Measurements from ENCODE around the gene DSTN. TPM values are rescaled to one million over a fixed set of nuclear protein-coding genes. Genes with fewer than 3 reads are reported as not detected.
A peak's percentile ranks its signal among the peaks of the same experiment; 100 is the strongest.

DSTN gene
- total RNA-seq, 1 experiment from 2014 or later, result 412 TPM

DNA sequence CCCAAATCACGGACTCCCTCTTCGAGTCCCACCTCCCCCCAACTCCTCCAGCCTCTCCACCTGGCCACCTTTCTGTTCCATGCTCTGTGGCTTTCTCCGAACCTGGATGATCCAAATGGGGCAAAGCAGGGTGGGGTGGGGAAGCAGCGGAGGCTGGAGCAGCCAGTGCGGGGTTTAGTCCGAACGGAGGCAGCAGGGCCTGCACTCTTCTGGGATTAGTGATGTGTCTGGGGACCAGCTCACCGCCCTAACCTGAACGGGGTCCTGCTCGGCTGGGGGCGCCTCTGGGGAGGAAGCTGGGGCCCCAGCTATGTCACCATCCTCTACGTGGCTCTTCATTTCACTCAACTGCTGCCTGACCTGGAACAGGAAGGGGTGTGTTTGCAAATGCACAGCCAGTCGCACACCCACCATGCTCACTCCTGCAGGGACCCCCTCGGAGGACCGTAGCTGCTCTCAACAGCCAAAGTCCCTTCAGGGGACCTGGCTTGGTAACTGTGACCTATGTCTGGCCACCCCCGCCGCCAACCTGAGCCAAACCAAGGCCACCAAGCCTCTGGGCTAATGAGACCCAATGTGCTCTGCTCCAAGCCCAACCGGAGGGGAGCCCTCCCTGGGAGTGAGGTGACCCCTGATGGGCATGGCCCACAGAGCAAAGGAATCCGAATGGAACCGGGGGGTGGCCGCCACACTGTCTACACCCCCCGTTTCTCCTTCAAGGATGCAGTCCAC, 46.8 kb downstream of the DSTN start:
- Histone ChIP-seq H3K36me3 (ENCODE audit: control insufficient read depth, insufficient read depth, low read length) (no peaks in the 10 kb centered on the region; the same call in 1 of the 2 replicates), H3K4me3 (ENCODE audit: low read depth in 2 of 2, low read length in 2 of 2) (no peak overlapping the region), H3K27ac (ENCODE audit: low read length) (no peak overlapping the region), H3K27me3 (ENCODE audit: control insufficient read depth, insufficient read depth, low read length) (no peaks in the 10 kb centered on the region), H3K4me1 (ENCODE audit: control insufficient read depth, insufficient read depth, low read length) (peaks cover 39% of the 10 kb centered on the region), H3K9me3 (ENCODE audit: control insufficient read depth, insufficient read depth, low read depth, low read length) (no peaks in the 10 kb centered on the region)
- in situ Hi-C loops (cut with HindIII; ENCODE audit: low pct_unique_long_range_greater_than_20kb, low sequenced_read_pairs), result no loop called here
- intact Hi-C loops (cut with micrococcal nuclease; ENCODE audit: unreplicated experiment), result loop anchor here (1.0 to 2.0 kb wide), 2 partner anchors 80 to 111 kb away; no protein-coding TSS in a partner anchor
- TF ChIP-seq, protein P1, sequence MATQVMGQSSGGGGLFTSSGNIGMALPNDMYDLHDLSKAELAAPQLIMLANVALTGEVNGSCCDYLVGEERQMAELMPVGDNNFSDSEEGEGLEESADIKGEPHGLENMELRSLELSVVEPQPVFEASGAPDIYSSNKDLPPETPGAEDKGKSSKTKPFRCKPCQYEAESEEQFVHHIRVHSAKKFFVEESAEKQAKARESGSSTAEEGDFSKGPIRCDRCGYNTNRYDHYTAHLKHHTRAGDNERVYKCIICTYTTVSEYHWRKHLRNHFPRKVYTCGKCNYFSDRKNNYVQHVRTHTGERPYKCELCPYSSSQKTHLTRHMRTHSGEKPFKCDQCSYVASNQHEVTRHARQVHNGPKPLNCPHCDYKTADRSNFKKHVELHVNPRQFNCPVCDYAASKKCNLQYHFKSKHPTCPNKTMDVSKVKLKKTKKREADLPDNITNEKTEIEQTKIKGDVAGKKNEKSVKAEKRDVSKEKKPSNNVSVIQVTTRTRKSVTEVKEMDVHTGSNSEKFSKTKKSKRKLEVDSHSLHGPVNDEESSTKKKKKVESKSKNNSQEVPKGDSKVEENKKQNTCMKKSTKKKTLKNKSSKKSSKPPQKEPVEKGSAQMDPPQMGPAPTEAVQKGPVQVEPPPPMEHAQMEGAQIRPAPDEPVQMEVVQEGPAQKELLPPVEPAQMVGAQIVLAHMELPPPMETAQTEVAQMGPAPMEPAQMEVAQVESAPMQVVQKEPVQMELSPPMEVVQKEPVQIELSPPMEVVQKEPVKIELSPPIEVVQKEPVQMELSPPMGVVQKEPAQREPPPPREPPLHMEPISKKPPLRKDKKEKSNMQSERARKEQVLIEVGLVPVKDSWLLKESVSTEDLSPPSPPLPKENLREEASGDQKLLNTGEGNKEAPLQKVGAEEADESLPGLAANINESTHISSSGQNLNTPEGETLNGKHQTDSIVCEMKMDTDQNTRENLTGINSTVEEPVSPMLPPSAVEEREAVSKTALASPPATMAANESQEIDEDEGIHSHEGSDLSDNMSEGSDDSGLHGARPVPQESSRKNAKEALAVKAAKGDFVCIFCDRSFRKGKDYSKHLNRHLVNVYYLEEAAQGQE (IDR thresholded peaks at IDR 0.05; ENCODE audit: insufficient read depth in 1 of 2, low read depth in 2 of 2, low read length in 1 of 2), result no peak
- BruUV-seq (replicated peaks), result no TSS peak
- DNase-seq (ENCODE audit: low read depth, low spot score), result no peak
- no peak for ATAC-seq
- ChIA-PET CTCF (interaction anchor here (1.0 to 1.6 kb wide), 2 partner anchors 80 to 113 kb away, joined by 3 to 7 read pairs (median 4); no protein-coding TSS in a partner anchor), POLR2A (no interaction called here)

DNA sequence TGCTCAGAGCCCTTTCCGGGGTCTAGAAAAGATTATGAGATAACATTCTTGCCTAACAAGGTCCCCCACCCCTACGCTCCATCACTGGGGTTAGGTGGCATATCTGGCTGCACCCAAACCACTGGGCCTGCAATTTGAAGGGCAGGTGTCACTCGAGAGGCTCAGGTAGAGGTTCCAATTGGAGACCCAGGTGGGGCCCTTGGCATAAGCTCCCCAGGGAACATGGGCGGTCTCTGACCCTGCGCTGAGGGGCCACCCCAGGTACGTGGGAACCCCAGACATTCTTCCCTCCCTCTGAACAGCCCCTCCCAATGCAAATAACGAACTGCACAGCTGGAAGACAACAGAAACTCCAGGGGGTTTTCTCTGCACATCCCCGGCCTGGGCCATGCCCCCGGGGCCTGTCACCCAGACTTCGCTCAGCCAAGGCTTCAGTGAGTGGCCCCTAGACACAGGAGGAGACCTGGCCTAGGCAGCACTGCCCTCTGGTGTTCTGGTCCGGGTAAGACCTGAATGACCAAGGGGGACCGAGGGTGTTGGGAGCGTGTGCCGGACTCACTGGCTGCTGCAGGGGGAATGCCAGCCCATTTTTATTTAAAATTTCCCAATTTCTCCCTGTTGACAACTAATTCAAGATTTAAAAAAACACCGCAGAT, 47.5 kb downstream of the DSTN start:
- no peaks in the 10 kb centered on the region for H3K9me3 ChIP-seq (ENCODE audit: control insufficient read depth, insufficient read depth, low read depth, low read length)
- ChIA-PET CTCF (interaction anchor here (1.3 to 1.6 kb wide), 3 partner anchors 81 to 113 kb away, joined by 3 to 7 read pairs (median 4); no protein-coding TSS in a partner anchor), POLR2A (no interaction called here)
- DNase-seq (ENCODE audit: low read depth, low spot score), result peak; percentile 13
- intact Hi-C loops (cut with micrococcal nuclease; ENCODE audit: unreplicated experiment) (loop anchor here (1.0 to 2.0 kb wide), 2 partner anchors 81 to 112 kb away; no protein-coding TSS in a partner anchor), in situ Hi-C loops (cut with HindIII; ENCODE audit: low pct_unique_long_range_greater_than_20kb, low sequenced_read_pairs) (no loop called here)
- ATAC-seq, result peak; percentile 68
- H3K36me3 ChIP-seq (ENCODE audit: control insufficient read depth, insufficient read depth, low read length), result no peaks in the 10 kb centered on the region; the same call in 1 of the 2 replicates
- H3K27me3 ChIP-seq (ENCODE audit: control insufficient read depth, insufficient read depth, low read length), result no peaks in the 10 kb centered on the region
- peaks cover 32% of the 10 kb centered on the region for H3K4me1 ChIP-seq (ENCODE audit: control insufficient read depth, insufficient read depth, low read length)
- no peak overlapping the region for H3K27ac ChIP-seq (ENCODE audit: low read length)
- no TSS peak for BruUV-seq (replicated peaks)
- TF ChIP-seq, protein P2, sequence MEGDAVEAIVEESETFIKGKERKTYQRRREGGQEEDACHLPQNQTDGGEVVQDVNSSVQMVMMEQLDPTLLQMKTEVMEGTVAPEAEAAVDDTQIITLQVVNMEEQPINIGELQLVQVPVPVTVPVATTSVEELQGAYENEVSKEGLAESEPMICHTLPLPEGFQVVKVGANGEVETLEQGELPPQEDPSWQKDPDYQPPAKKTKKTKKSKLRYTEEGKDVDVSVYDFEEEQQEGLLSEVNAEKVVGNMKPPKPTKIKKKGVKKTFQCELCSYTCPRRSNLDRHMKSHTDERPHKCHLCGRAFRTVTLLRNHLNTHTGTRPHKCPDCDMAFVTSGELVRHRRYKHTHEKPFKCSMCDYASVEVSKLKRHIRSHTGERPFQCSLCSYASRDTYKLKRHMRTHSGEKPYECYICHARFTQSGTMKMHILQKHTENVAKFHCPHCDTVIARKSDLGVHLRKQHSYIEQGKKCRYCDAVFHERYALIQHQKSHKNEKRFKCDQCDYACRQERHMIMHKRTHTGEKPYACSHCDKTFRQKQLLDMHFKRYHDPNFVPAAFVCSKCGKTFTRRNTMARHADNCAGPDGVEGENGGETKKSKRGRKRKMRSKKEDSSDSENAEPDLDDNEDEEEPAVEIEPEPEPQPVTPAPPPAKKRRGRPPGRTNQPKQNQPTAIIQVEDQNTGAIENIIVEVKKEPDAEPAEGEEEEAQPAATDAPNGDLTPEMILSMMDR (IDR thresholded peaks at IDR 0.05), result peak; percentile 93
- no peak for TF ChIP-seq SIN3A (IDR thresholded peaks at IDR 0.05; ENCODE audit: borderline replicate concordance, insufficient read depth, low read depth, low read length)
- H3K4me3 ChIP-seq (ENCODE audit: low read depth in 2 of 2, low read length in 2 of 2), result no peak overlapping the region

All from Panc1 (cell line).